PC-3 (cell line): ENCODE measurements around the gene ARHGEF7. TPM values are rescaled to one million over a fixed set of nuclear protein-coding genes. Genes with fewer than 3 reads are reported as not detected.

Experiments
- ATAC-seq: fragments of 200-7000 bp; cut with Tn5 transposase; 2 replicates; pipeline ENCODE4 v1.9.1; 2020; ENCODE audit warnings: mild to moderate bottlenecking, moderate library complexity
- BruUV-seq: library from RNA; stranded (reverse); fragments of 400-500 nt; replicated peaks from 2 replicates; lab custom pipeline; 2021; lab: Mats Ljungman, UMichigan
- CTCF ChIA-PET: fragments of 300-600 bp; sonication (Branson Sonifier 250); formaldehyde crosslinking; loops from one replicate; lab custom pipeline; 2022; ENCODE audit warnings: antibody characterized with exemption; lab: Charles Lee
- POLR2A ChIA-PET: fragments of 300-600 bp; sonication (Branson Sonifier 250); formaldehyde crosslinking; loops from one replicate; lab custom pipeline; 2022; ENCODE audit warnings: antibody characterized with exemption; ENCODE audit not compliant: unreplicated experiment; lab: Charles Lee
- DNase-seq: peaks from one replicate; pipeline ENCODE4 v3.0.0-alpha.2; 2015
- H2AFZ ChIP-seq: fragments of 300-600 bp; sonication (generic); 2 replicates; pipeline ENCODE4 v1.6.0; 2016; ENCODE audit warnings: antibody characterized with exemption, low read length
- H3F3A ChIP-seq: fragments of 300-600 bp; sonication (generic); one replicate; pipeline ENCODE4 v1.6.0; 2017; ENCODE audit warnings: antibody characterized with exemption, low read length, control low read depth, mild to moderate bottlenecking; ENCODE audit not compliant: unreplicated experiment
- H3K27ac ChIP-seq: fragments of 300-600 bp; sonication (generic); 2 replicates; pipeline ENCODE4 v1.5.1; 2016; ENCODE audit warnings: mild to moderate bottlenecking, low read length
- H3K27me3 ChIP-seq: fragments of 300-600 bp; sonication (generic); 2 replicates; pipeline ENCODE4 v1.6.1; 2016; ENCODE audit warnings: low read length, mixed read lengths
- H3K36me3 ChIP-seq: fragments of 300-600 bp; sonication (generic); 2 replicates; pipeline ENCODE4 v1.6.1; 2016; ENCODE audit warnings: low read depth, mixed run types, low read length, mixed read lengths
- H3K4me1 ChIP-seq: fragments of 300-600 bp; sonication (generic); 2 replicates; pipeline ENCODE4 v1.5.1; 2016; ENCODE audit warnings: low read length; ENCODE audit not compliant: insufficient read depth
- H3K4me2 ChIP-seq: fragments of 300-600 bp; sonication (generic); 2 replicates; pipeline ENCODE4 v1.6.0; 2016; ENCODE audit warnings: low read length
- H3K4me3 ChIP-seq: fragments of 300-600 bp; sonication (generic); 2 replicates; pipeline ENCODE4 v1.5.1; 2016; ENCODE audit warnings: mild to moderate bottlenecking, low read length, mixed read lengths
- H3K79me2 ChIP-seq: fragments of 300-600 bp; sonication (generic); 2 replicates; pipeline ENCODE4 v1.6.1; 2017; ENCODE audit warnings: low read length, mixed read lengths
- H3K9ac ChIP-seq: fragments of 300-600 bp; sonication (generic); 2 replicates; pipeline ENCODE4 v1.6.0; 2016; ENCODE audit warnings: mild to moderate bottlenecking, low read length
- H3K9me2 ChIP-seq: fragments of 300-600 bp; sonication (generic); replicated peaks from 2 replicates; pipeline ENCODE4 v1.6.1; 2016; ENCODE audit warnings: mixed run types, low read length, mixed read lengths
- H3K9me3 ChIP-seq: fragments of 300-600 bp; sonication (generic); 2 replicates; pipeline ENCODE4 v1.6.1; 2016; ENCODE audit warnings: low read length, mixed read lengths
- H4K20me1 ChIP-seq: fragments of 300-600 bp; sonication (generic); 2 replicates; pipeline ENCODE4 v1.6.1; 2016; ENCODE audit warnings: low read length, mixed read lengths
- CTCF ChIP-seq: fragments of 300-600 bp; sonication (generic); conservative IDR thresholded peaks from 2 replicates; pipeline ENCODE4 v1.5.1; 2017; ENCODE audit warnings: antibody characterized with exemption, low read depth, mild to moderate bottlenecking, low read length
- EZH2 ChIP-seq: fragments of 300-600 bp; sonication (generic); IDR thresholded peaks from one replicate; pipeline ENCODE4 v1.6.1; 2017; ENCODE audit warnings: antibody characterized with exemption, mild to moderate bottlenecking, low read length; ENCODE audit not compliant: unreplicated experiment
- EZH2phosphoT487 ChIP-seq: fragments of 300-600 bp; sonication (generic); IDR thresholded peaks from 2 replicates; pipeline ENCODE4 v1.6.1; 2018; ENCODE audit warnings: mild to moderate bottlenecking, antibody characterized with exemption, low read length, borderline replicate concordance
- intact Hi-C: fragments of 100-400 bp; cut with micrococcal nuclease; formaldehyde crosslinking; loops from 2 replicates; pipeline ENCODE4 v1.9.0; 2023
- total RNA-seq: library from RNA; depleted of rRNA; stranded (reverse); fragments of >200 nt; gene quantifications from 2 replicates; pipeline ENCODE4 v1.2.3, GENCODE V29; 2014

ARHGEF7 gene
- total RNA-seq, 1 experiment from 2014 or later, result 14.7 TPM

GRCh38 chr13:111258637-111259036 is 143.5 kb downstream of the ARHGEF7 start:
- ATAC-seq (no peak), DNase-seq (no peak)
- no peak overlapping the region for H3K4me3 ChIP-seq
- H3K4me1 ChIP-seq, result no peaks in the 10 kb centered on the region
- intact Hi-C loops, result no loop called here
- H3K9me3 ChIP-seq, result no peaks in the 10 kb centered on the region
- H3K9ac ChIP-seq, result no peak overlapping the region
- no peaks in the 10 kb centered on the region for H4K20me1 ChIP-seq
- H3K79me2 ChIP-seq, result no peaks in the 10 kb centered on the region
- no peaks in the 10 kb centered on the region for H3K27me3 ChIP-seq
- ChIA-PET CTCF (no interaction called here), POLR2A (no interaction called here)
- no peak overlapping the region for H2AFZ ChIP-seq
- no peak overlapping the region for H3K4me2 ChIP-seq
- TF ChIP-seq CTCF (no peak), EZH2 (no peak), EZH2phosphoT487 (no peak)
- H3K9me2 ChIP-seq, result no peaks in the 10 kb centered on the region
- BruUV-seq, result no TSS peak
- H3K36me3 ChIP-seq, result peaks cover 5% of the 10 kb centered on the region; the same call in 1 of the 2 replicates
- no peaks in the 10 kb centered on the region for H3F3A ChIP-seq
- no peak overlapping the region for H3K27ac ChIP-seq

- ATAC-seq (no peak), DNase-seq (no peak)
- ChIA-PET CTCF (no interaction called here), POLR2A (no interaction called here)
- TF ChIP-seq CTCF (no peak), EZH2 (no peak), EZH2phosphoT487 (no peak)
- no TSS peak for BruUV-seq
- Histone ChIP-seq H3K4me1 (no peaks in the 10 kb centered on the region), H4K20me1 (no peaks in the 10 kb centered on the region), H2AFZ (no peak overlapping the region), H3F3A (no peaks in the 10 kb centered on the region), H3K27me3 (no peaks in the 10 kb centered on the region), H3K79me2 (no peaks in the 10 kb centered on the region), H3K4me3 (no peak overlapping the region), H3K27ac (no peak overlapping the region), H3K36me3 (peaks cover 5% of the 10 kb centered on the region; the same call in 1 of the 2 replicates), H3K4me2 (no peak overlapping the region), H3K9me2 (no peaks in the 10 kb centered on the region), H3K9ac (no peak overlapping the region), H3K9me3 (no peaks in the 10 kb centered on the region)
- intact Hi-C loops, result no loop called here
These were observed 143.9 kb downstream of the ARHGEF7 start for GRCh38 chr13:111259058-111259457.

- intact Hi-C loops, result no loop called here
- Histone ChIP-seq H3K27me3 (no peaks in the 10 kb centered on the region), H3K4me2 (no peak overlapping the region), H3K4me3 (no peak overlapping the region), H3K9me3 (no peaks in the 10 kb centered on the region), H3K4me1 (no peaks in the 10 kb centered on the region), H3K79me2 (no peaks in the 10 kb centered on the region), H3K27ac (no peak overlapping the region), H3K9me2 (no peaks in the 10 kb centered on the region), H2AFZ (no peak overlapping the region), H3F3A (no peaks in the 10 kb centered on the region), H4K20me1 (no peaks in the 10 kb centered on the region), H3K9ac (no peak overlapping the region), H3K36me3 (peaks cover 5% of the 10 kb centered on the region; the same call in 1 of the 2 replicates)
- TF ChIP-seq EZH2 (no peak), CTCF (no peak), EZH2phosphoT487 (no peak)
- no peak for ATAC-seq
- ChIA-PET CTCF (no interaction called here), POLR2A (no interaction called here)
- BruUV-seq, result no TSS peak
- DNase-seq, result no peak
These were observed 146.2 kb downstream of the ARHGEF7 start for GRCh38 chr13:111261326-111261725.
